Central memory CD4-positive, alpha-beta T cell (primary cell): ENCODE data around the gene COL9A3.
"Not testable (repeated sequence)": the region's sequence is repeated elsewhere in the genome, so short reads cannot be mapped to it uniquely, and the experiment has no call there.

Source experiments
- DNase-seq: peaks from one replicate; pipeline ENCODE4 v3.0.0; 2022

Gene COL9A3

DNA sequence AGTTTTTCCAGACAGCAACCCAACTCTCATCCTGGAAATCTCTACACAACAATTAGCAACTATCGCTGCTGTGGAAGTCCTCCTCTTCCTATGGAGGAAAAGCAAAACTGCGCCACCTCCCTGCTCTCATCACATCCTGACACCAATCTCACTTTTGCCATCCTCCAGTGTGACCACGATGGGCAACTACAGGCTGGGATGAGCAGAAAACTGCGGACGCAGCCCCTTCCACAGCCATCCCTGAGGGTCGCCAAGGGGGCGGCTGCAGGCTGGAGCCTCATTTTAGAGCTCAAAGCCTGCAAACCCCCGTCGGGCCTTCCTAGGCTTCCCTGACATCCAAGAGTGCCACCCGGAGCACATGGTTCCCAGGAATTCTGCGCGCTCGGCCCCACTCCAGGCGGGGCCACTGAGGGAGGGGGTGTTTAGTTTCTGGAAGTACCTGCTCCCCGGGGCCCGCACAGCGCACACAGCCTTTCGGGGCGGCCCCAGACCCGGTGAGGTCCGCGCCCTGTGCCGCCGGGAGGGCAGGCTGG is 43.6 kb downstream of the COL9A3 start:
- DNase-seq = no peak

DNA sequence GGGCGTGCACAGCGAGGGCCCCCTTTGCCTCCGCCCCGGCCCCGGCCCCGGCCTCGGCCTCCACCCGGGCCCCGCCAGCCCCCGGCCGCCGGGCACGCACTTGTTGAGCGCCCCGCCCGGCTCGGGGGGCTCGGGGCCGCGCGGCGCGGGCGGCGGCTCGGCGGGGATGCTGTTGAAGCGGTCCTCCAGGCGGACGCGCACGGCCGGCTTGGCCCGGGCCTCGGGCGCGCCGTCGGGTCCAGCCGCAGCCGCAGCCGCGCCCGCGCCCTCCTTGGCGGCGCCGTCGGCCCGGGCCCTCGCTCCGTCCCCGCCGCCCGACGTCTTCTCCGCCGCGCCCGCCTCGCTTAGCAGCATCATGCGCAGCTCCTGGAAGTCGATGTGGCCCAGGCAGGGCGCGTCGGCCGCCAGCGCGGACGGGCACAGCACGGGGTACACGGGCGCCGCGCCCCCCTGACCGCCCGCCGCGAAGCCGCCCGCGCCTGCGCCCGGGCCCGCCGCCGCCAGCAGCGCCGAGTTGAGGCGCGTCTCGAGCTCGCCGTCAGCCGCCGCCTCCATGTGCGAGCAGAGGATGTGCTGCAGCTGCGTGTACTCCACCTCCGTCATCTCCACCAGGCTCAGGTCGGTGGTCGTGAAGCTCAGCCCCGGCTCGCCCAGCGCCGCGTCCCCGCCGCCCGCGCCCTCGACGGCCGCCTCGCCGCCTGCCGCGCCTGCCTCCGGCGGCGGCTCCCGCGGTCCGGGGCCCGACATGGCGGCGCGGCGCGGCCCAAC is 44.3 kb downstream of the COL9A3 start:
- DNase-seq = peak; percentile 56

DNA sequence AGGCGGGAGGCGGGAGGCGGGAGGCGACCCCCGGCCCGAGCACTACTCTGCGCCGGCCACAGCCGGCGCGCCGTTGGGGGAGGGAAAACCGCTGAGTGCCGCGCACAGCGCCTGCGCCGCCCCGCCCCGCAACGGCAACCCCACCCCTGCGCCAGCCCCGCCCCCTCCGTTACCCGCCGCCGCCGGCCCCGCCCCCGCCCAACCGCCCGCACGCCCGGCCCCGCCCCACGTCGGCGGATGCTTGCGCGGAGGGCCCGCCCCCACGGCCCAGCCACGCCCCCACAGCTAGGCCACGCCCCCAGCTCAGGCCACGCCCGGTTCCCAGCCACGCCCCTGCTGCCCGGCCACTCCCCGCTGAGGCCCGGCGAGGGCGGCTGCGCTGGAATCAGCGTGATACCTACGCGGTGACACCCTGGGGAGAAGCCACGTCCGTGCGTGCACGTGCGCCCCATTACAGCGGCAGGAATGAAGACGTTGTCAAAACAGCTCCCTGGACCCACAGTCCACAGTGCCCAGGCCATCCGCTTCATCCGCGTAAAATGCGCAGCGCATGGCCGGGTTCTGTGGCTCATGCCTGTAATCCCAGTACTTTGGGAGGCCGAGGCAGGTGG is 45.0 kb downstream of the COL9A3 start, which contains the start of gene TCFL5:
Gene TCFL5 (minus strand): TSS at position 97 of the 611 bp plus-strand sequence. CDS start 152 bp downstream, outside the sequence.
- DNase-seq = peak; percentile 92

- DNase-seq = no peak
Observed at GRCh38 chr20:62864207-62864606, 47.4 kb downstream of the COL9A3 start.

DNA sequence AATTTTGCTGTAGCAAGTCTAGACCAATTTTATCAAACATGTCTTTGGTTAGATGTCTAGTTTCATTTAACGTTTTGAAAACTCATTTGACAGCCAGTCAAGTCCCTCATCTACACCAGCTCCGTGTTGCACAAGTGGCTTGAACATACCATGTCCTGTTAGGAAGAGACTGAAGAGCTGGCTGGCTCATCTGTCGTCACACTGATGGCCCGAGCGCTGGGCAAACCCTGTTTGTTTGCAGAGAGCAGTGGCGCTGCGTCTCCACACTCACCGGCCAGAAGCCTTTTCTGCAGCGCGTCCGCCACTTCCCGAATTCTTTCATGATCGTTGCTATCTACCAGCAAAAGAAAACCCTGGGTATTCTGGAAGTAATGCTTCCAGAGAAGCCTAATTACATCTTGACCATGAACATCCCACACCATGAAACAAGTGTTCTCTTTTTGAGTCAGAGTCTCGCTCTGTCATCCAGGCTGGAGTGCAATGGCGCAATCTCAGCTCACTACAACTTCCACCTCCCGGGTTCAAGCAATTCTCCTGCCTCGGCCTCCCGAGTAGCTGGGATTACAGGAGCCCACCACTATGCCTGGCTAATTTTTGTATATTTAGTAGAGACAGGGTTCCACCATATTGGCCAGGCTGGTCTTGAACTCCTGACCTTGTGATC is 55.5 kb downstream of the COL9A3 start:
- DNase-seq = no peak

DNA sequence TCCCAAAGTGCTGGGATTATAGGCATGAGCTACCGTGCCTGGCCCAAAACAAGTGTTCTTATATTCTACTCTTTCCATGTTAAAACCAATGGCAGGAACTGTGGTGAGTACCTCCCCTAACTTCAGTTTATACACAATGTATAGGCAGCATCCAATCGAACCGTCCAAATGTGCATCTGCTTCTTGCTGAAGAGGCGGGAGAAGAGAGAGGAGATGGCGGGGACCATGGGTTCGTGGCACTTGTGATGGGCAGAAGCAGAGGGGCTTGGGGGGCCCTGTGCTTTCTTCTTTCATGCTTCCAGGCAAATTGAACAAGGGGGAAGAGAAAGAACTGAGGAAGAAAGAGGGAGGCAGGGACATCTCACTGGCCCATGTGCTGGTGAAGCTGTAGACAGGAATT is 56.0 kb downstream of the COL9A3 start:
- DNase-seq = no peak

GRCh38 chr20:62873280-62873679 is 56.4 kb downstream of the COL9A3 start:
- no peak for DNase-seq

GRCh38 chr20:62873681-62874031 is 56.8 kb downstream of the COL9A3 start:
- not testable (repeated sequence) for DNase-seq

GRCh38 chr20:62874964-62875344 is 58.1 kb downstream of the COL9A3 start:
- no peak for DNase-seq

- no peak for DNase-seq
Observed at GRCh38 chr20:62875419-62876361, 58.8 kb downstream of the COL9A3 start.

- DNase-seq = no peak
Observed at GRCh38 chr20:62876501-62876901, 59.7 kb downstream of the COL9A3 start.

- no peak for DNase-seq
Observed at GRCh38 chr20:62876902-62877816, 60.3 kb downstream of the COL9A3 start.

DNA sequence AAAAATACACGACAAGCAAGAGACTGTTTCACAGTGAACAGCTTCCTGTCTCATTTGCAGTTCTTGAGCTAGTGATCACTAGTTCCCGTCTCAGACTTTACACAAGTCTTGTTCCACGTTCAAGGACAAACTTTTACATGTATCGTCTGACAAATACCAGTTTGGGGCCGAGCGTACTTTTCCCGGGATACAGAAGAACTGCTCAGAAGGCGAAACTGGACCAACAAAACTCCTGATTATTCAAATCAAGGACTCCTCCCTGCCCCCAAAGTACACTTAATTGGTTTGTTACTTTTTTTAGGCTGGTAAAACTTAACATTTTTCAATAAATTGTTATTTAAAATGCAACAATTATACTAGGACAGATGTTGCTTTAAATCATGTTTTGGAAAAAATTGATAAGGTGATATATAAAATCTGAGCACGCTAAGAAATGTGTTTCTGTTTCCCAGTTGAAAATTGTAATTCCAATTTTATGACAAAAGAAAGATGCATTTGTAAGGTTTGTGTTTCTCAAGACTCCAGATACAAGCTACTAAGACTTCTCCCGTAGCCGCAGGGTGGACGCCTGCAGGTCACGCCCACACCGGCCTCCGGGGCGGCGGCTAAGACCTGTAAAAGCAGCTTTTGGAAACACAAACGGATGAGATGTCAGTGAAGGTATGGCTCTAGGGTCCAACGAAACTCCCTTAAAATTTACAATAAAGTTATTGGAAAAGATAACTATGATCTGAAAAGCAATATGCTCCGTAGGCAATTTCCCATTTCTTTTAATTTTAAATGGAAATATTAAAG is 61.6 kb downstream of the COL9A3 start:
- DNase-seq = no peak

- no peak for DNase-seq
Observed at GRCh38 chr20:62879275-62880146, 62.7 kb downstream of the COL9A3 start.

GRCh38 chr20:62880147-62880934 is 63.5 kb downstream of the COL9A3 start:
- DNase-seq = no peak

DNA sequence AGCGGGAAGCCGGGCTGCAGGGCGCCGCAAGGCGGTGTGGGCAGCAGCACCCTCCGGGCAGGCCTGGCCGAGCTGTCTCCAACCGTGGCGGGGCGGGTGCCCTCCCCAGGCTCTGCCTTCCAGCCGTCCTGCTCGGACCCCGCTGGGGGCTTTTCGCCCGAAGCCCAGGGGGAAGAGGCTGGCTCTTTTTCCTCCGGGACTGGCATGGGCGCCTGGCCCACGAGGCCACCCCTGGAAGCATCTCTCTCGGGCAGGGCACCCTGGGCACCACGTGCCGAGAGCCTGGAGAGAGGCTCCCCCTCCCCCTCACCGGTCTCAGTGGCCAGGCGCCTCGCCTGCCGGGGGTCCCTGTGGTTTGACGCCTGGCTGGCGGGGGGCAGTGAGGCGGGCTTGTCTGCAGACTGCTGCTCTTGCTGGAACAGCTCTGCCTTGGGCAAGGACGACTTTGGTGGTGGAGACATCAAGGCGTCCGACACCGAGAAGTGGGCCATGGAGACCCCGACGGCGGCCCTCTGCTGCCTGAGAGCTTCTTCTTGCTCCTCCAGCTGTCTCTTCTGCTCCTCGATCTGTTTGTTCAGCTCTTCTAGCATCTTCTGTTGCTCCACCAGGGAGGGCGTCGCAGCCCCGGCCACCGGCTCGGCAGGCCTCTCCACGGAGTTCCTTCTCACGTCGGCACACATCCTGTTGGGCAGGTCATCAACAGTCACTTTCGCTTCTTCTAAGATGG is 64.2 kb downstream of the COL9A3 start:
- no peak for DNase-seq

- DNase-seq = no peak
Observed at GRCh38 chr20:62881662-62882395, 65.0 kb downstream of the COL9A3 start.
